SH-SY5Y (cell line): ENCODE data around the gene SHISA9.

Source experiments
- GATA2 ChIP-seq: IDR thresholded peaks from 2 replicates; pipeline ENCODE4 v1.6.1; 2011; ENCODE audit warnings: mild to moderate bottlenecking, low read depth, low read length
- GATA3 ChIP-seq: IDR thresholded peaks from 2 replicates; pipeline ENCODE4 v1.6.1; 2011; ENCODE audit warnings: low read depth, mild to moderate bottlenecking, low read length, moderate library complexity

The SHISA9 gene

DNA sequence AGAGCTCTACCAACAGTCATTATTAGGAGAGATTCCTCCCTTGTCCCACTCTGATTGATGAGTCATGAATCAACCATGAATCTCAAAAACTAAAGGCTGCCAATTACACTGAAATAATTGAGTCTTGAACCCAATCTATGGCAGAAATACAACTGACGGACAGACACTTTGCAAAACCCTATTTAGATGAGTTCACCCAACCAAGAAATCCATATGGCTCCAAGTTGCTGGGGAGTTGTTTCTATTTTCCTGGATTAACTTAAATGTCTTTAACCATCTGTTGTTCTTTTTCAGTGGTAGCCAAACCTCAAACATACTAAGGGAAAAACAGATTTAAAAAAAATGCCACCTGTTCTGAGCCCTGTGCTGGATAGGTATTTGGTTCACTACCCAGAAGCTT, 151.0 kb downstream of the SHISA9 start:
- TF ChIP-seq GATA3, result no peak
- no peak for TF ChIP-seq GATA2

DNA sequence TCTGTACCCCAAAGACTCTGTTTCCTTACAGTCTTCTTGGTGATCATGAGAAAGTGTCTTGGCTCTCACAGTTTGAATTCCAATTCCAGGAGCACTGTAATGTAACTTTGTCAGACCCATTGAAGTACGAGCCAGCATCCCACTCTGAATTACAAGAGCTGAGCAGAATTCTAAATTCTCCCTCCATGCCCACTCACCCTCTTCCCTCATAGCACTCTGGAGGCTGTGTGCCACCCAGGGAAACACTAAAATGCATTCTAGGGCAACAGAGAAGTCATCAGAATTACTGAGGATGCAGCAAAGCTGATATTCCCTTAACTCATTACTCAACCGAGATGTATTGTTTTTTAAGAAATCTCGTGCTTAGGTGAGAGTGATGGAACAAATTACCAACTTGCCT, 154.1 kb downstream of the SHISA9 start:
- no peak for TF ChIP-seq GATA3

DNA sequence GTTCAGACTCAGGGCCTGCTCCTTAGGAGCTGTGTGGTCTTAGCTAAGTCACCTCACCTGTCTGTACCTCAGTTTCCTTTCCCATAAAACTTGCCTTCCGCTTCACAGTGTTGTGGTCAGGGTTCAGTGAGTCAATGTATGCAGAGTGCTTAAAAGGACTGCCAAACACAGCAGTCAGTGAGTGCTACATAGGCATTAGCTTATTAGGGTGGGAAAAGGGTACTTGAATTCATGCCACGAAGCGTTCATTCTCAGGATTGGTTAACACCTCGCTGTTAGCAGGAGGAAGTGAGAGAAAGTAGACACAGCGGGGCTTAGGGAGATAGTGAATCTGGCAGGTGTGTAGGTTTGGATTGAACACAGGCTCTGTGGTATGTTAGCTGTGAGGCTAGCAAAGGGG, 155.2 kb downstream of the SHISA9 start:
- TF ChIP-seq GATA3 (no peak), GATA2 (no peak)

DNA sequence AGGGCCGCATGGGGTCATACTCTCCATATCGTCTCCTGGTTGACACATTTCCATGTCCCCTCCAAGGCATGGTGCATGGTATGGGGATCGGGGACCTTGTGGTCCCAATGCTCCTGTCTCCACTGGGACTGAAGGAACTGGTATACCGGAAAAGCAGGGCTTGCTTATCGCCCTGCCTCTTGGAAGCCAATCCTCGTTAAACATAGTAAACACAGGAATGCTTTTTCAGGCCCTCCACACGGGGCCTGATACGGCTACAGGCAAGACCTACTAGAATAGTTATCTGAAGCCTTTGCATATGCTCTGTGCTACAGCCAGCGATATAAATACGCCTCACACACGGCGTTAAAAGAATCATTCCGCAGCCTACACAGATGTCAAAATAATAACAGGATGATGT, 159.5 kb downstream of the SHISA9 start:
- TF ChIP-seq GATA2, result no peak
- no peak for TF ChIP-seq GATA3

DNA sequence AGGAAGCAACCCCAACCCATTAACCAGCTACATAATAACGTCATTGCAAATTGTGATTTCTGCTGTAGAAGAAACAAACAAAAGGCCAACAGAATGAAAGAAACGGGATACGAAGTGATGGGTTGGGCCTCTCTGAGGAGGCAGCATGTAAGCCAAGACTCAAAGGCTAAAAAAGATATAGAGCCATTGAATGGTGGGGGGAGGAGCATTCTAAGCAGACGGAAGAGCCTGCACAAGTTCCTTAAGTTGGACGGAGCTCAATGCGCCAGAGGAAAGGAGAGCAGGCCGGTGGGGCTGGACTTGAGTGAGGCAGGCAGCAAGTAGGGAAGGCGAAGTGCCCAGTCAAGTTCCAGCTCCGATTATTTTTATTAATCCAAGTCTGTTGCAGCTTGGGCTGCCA, 160.3 kb downstream of the SHISA9 start:
- TF ChIP-seq GATA3 (no peak), GATA2 (no peak)

DNA sequence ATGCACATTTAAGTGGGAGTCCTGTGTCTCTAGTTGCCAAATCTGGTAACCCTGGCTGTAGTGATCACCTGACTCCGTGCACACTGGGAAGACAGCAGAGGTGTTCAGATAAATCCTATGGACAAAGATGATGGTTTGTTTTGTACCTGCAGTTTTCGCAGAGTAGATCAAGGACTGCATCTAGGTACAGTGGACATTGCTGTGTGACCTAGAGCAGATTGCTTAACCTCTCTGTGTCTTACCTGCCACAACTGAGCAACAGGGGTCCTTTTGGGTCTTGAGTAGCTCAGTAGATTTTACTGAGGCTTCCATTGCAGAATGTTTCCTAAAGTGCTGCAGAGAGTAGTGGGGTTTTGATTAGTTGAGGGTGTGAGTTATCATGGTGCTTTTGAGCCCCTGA, 160.8 kb downstream of the SHISA9 start:
- TF ChIP-seq GATA3, result no peak
- no peak for TF ChIP-seq GATA2

DNA sequence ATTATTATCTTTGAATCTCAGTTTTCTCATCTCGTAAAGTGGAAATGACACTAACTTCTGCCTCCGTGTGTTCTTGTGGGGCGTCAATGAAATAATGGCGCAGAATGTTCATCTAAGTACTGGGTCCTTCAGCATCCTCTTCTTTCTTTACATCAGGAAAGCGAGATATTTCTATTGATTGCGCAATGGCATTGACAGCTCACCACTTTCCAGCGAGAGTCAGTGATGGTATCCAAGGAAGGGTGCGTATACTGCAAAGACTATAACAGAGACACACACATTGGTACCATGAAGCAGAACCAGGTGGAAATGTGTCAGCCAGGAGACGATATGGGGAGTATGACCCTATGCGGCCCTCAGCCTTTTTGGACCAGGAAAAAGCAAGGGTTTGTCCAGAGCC, 162.1 kb downstream of the SHISA9 start:
- no peak for TF ChIP-seq GATA3
- TF ChIP-seq GATA2, result no peak

DNA sequence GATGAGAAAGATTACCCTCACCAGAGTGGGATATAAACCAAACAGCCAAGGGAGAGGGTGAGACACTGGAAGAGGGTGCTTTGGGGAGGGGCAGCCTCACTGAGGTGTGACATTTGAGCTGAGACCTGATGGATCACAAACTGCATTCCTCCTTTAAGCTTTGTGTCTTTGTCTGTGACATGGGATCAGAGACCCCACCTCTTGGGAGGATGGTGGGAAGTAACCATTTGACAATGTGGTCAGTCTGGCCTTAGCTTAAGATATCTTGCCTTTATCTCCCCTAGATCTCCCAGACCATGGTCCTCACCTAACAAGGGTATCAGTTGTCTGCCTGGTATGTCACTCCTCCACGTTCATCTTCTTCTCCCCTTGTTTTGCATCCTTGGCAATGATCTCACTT, 163.4 kb downstream of the SHISA9 start:
- TF ChIP-seq GATA2 (no peak), GATA3 (no peak)

DNA sequence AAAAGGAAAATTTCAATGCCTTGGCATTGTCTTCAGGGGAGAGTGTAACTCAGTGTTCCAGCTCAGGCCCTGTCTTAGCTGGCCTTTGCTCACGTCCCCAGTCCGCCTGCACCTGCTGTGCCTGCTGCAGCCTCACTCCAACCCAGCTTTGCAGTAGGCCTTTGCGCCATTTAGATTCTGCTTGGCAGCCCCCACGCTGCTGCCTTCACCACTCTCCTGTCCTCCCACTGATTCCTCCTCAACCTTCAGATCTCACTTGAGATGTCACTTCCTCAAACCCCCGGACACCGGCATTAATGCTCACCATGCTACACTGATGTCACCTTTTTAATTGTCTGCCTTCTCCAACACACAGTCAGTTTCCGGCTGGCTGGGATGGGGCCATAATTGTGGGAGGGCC, 166.2 kb downstream of the SHISA9 start:
- TF ChIP-seq GATA2 (no peak), GATA3 (no peak)

DNA sequence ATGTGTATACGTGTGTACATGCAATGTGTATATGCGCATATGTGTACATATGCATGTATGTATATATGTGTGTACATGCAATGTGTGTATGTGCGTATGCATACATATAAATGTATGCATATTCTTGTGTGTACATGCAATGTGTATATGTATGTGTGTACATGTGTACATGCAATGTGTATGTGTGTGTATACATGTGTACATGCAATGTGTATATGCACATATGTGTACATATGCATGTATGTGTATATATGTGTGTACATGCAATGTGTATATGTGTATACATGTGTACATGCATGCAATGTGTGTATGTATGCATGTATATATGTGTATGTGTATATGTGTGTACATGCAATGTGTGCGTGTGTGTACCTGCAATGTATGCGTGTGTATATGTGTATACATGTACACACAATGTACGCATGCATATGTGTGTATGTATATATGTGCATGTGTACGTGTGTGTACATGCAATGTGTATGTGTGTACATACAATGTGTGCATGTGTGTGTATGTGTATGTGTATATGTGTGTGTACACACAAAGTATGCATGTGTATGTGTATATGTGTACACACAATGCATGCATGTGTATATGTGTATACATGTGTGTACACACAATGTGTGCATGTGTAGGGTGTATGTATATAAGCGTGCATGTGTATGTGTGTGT, 167.7 kb downstream of the SHISA9 start:
- TF ChIP-seq GATA3 (no peak), GATA2 (no peak)

DNA sequence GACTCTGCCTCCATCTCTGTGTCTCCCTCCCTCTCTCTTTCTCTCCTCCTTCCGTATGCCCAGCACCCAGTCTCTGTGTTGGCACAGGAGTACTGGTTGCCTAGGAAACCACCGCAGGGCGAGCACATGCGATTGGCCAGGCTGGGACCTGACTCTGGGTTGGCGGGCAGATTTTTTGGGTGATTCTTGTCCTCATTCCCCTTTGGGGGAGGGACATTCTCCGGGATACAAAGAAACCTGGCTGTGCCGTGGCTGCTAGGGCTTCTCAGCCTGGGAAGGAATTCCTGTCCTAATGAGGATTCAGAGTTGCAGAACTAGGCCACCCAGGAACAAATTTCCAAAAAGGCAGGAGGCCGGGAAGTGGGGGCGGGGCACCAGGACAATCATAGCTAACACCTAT, 168.9 kb downstream of the SHISA9 start:
- TF ChIP-seq GATA2 (no peak), GATA3 (no peak)

DNA sequence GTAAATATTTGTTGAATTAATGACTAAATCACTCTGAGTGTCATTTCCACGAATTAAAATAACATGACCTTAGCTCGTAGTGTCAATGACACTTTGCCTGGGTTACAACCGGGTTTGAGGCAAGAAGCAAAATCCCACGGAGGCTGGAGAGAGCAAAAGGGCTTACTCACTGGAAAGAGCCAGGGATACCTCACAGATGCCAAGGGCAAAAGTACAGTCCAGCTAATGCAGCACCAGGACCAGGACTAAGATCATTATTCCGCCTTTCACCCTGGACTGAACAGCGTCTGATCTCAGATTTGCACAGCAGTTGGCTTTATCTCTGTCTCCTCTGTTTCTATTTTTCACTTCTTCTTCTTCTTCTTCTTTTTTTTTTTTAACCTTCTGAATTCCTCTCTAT, 175.5 kb downstream of the SHISA9 start:
- TF ChIP-seq GATA3, result no peak

DNA sequence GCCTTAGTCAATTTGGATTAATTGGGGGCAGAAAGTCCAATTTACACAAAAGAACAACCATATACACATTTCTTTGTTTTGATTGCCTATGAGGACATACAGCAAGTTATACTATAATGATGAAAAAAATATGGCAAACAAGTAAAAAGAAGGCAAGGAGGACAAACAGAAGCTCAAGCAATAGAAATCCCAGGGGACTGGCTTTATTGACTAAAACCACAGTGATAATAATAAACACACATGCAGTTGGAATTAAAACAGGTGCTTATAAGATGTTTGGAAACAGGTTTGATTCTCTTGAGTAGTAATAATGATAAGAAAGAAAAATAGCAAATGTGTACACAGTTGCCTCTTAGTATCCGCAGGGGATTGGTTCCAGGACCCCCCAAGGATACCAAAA, 176.4 kb downstream of the SHISA9 start:
- TF ChIP-seq GATA3 (no peak), GATA2 (no peak)

DNA sequence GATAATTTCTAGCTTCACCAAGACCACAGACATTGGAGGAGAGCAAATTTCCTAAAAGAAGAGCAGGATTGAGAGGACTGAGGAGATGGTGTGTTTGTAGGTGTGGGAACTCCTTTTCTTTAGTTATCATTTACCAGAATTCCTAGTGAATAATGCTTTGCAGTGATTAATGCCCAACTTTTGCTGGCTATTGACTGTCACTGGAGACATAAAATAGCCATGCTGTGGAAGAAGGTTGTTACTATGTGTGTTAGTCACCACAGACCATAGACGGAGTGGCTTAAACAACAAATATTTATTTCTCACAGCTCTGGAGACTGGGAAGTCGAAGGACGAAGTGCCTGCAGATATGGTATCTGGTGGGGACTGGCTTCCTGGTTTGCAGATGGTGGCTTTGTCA, 179.1 kb downstream of the SHISA9 start:
- TF ChIP-seq GATA3 (no peak), GATA2 (no peak)

DNA sequence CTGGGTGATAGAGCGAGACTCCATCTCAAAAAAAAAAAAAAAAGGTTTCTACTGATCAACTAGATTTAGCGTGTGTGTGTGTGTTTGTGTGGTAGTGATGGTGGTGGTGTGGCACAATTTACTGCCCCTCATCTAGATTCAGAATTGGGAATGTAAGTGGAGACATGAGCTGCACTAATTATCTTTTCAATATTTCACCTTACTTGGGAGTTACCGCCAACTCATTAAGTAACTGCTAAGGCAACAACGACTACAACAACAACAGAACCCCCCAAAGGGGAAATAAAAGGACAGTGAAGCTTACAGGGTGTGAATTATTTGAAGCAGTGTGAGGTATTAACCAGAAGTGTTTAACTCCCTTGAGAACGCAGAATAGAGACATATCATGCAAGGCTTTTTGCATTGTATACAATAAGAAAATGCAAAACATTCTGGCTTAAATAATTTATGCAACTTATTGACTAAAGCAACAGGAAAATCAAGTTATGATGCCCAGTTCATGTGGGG, 180.5 kb downstream of the SHISA9 start:
- TF ChIP-seq GATA2 (no peak), GATA3 (no peak)

DNA sequence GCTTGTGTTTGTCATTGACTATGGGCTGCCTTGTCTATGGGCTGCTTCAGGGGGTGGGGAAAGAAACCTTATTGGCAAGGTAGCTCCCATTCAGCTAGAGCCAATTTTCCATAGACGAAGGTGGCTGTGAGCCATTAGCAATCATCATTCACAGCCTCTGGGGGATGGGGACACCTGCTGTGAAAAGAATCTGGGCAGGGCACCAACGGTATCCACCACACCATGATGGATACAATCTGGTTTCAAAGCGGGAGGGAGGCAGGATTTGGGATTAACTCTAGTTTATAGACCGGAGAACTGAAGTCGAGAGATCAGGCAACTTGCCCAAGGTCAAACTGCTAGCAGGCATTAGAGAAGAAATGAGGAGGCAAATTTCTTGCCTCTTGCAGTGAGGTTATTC, 182.3 kb downstream of the SHISA9 start:
- TF ChIP-seq GATA3, result no peak
- TF ChIP-seq GATA2, result no peak
